ENCODE results near the gene TEX29.

- TF ChIP-seq E2F4 (CRISPR knock-in tag; IDR thresholded peaks at IDR 0.05; ENCODE audit: borderline replicate concordance, low read depth) (no peak), NFYB (CRISPR knock-in tag; conservative IDR thresholded peaks at IDR 0.05; ENCODE audit: low read depth) (no peak)
Observed at GRCh38 chr13:111345682-111346081, 25.2 kb downstream of the TEX29 start.
